Measurements from ENCODE around the gene PCDH19.

- TF ChIP-seq, protein P1, sequence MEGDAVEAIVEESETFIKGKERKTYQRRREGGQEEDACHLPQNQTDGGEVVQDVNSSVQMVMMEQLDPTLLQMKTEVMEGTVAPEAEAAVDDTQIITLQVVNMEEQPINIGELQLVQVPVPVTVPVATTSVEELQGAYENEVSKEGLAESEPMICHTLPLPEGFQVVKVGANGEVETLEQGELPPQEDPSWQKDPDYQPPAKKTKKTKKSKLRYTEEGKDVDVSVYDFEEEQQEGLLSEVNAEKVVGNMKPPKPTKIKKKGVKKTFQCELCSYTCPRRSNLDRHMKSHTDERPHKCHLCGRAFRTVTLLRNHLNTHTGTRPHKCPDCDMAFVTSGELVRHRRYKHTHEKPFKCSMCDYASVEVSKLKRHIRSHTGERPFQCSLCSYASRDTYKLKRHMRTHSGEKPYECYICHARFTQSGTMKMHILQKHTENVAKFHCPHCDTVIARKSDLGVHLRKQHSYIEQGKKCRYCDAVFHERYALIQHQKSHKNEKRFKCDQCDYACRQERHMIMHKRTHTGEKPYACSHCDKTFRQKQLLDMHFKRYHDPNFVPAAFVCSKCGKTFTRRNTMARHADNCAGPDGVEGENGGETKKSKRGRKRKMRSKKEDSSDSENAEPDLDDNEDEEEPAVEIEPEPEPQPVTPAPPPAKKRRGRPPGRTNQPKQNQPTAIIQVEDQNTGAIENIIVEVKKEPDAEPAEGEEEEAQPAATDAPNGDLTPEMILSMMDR (conservative IDR thresholded peaks at IDR 0.05; ENCODE audit: low read depth in 2 of 2) = no peak
- TF ChIP-seq EZH2phosphoT487 (IDR thresholded peaks at IDR 0.05; ENCODE audit: unreplicated experiment) = no peak
- TF ChIP-seq ZNF331 (CRISPR knock-in tag; IDR thresholded peaks at IDR 0.05; ENCODE audit: low read depth) = no peak
- TF ChIP-seq EZH2 (IDR thresholded peaks at IDR 0.05; ENCODE audit: low read depth, unreplicated experiment) = no peak
- no peak for TF ChIP-seq ZNF114 (CRISPR knock-in tag; IDR thresholded peaks at IDR 0.05)
- no peak for TF ChIP-seq POLR2AphosphoS5 (IDR thresholded peaks at IDR 0.05; ENCODE audit: low read depth)
Measured at GRCh38 chrX:100418556-100418955, 8.5 kb upstream of the PCDH19 start.
